Testis (tissue), 3 donors: ENCODE measurements around the gene PDGFD. TPM values are rescaled to one million over a fixed set of nuclear protein-coding genes. Genes with fewer than 3 reads are reported as not detected.

Experiments used
- DNase-seq: peaks from one replicate; pipeline ENCODE4 v3.0.0-alpha.2; 2019
- H3K27ac ChIP-seq, 2 donors: fragments of 200-600 bp; sonication (generic); one replicate each; pipeline ENCODE4 v1.5.1; 2019
- H3K27me3 ChIP-seq: fragments of 200-600 bp; sonication (generic); one replicate; pipeline ENCODE4 v1.5.1; 2019
- H3K36me3 ChIP-seq: fragments of 200-600 bp; sonication (generic); one replicate; pipeline ENCODE4 v1.5.1; 2017; ENCODE audit warnings: low read depth; ENCODE audit errors: missing control alignments
- H3K4me1 ChIP-seq: fragments of 200-600 bp; sonication (generic); one replicate; pipeline ENCODE4 v1.5.1; 2019
- H3K4me3 ChIP-seq, 2 donors: fragments of 200-600 bp; sonication (generic); one replicate each; pipeline ENCODE4 v1.5.1; 2017 to 2019
- H3K9me3 ChIP-seq: fragments of 200-600 bp; sonication (generic); one replicate; pipeline ENCODE4 v1.5.1; 2017
- CTCF ChIP-seq, 3 experiments: fragments of 450-650 bp in 2 of 3; fragments of 200-600 bp in 1 of 3; sonication (generic) in 1 of 3; IDR thresholded peaks; one replicate each; pipeline ENCODE4 v1.5.1; 2016 to 2019; ENCODE audit warnings: antibody characterized with exemption in 3 of 3, mild to moderate bottlenecking in 2 of 3, moderate library complexity in 1 of 3
- POLR2A ChIP-seq: fragments of 450-650 bp; IDR thresholded peaks from one replicate; pipeline ENCODE4 v1.6.1; 2017; ENCODE audit warnings: antibody characterized with exemption, mild to moderate bottlenecking, moderate library complexity
- WGBS, 2 donors: methylation state at CpG; one replicate each; pipeline ENCODE4 v1.1.5; 2018; 5-methylcytosine and 5-hydroxymethylcytosine counted together
- intact Hi-C: fragments of 100-400 bp; cut with DNase I; formaldehyde crosslinking; loops from one replicate; pipeline ENCODE4 v1.15.1; 2023; ENCODE audit warnings: low total_unique reads
- polyA plus RNA-seq: library from polyadenylated mRNA; stranded (reverse); fragments of 350-450 nt; fragmentation: Illumina TruSeq; extraction: RNeasy Lipid Tissue Mini Kit (QIAGEN cat#74804); gene quantifications from one replicate; pipeline ENCODE4 v1.2.3, GENCODE V29; 2014; ENCODE audit warnings: low read depth, low replicate concordance; ENCODE audit not compliant: insufficient read depth
- total RNA-seq, 2 donors: library from RNA; depleted of rRNA; stranded (reverse); fragments of >200 nt; gene quantifications; one replicate each; pipeline ENCODE4 v1.2.3, GENCODE V29; 2016

Gene PDGFD
- total and polyA plus RNA-seq, 3 donors from 2014 or later = 6.0 to 8.1 (median 8.0) TPM

GRCh38 chr11:103928040-103928801 lies 235.7 kb downstream of the PDGFD start:
- H3K36me3 ChIP-seq = no peaks in the 10 kb centered on the region
- H3K9me3 ChIP-seq = no peaks in the 10 kb centered on the region
- H3K27me3 ChIP-seq = no peaks in the 10 kb centered on the region
- TF ChIP-seq POLR2A = no peak
- no peak for TF ChIP-seq CTCF (IDR thresholded peaks at IDR 0.05)
- DNase-seq = no peak
- H3K27ac ChIP-seq = no peak overlapping the region
- intact Hi-C loops = no loop called here
- no peak overlapping the region for H3K4me3 ChIP-seq
- WGBS, 2 donors = 79 to 86% methylated on average over 5 of the region's 5 CpGs
- H3K4me1 ChIP-seq = no peaks in the 10 kb centered on the region

- TF ChIP-seq CTCF (IDR thresholded peaks at IDR 0.05) (no peak), POLR2A (no peak)
These were observed 236.4 kb downstream of the PDGFD start for GRCh38 chr11:103927535-103927934.

GRCh38 chr11:103926990-103927389 lies 237.0 kb downstream of the PDGFD start:
- TF ChIP-seq CTCF (IDR thresholded peaks at IDR 0.05) (no peak), POLR2A (no peak)
- Histone ChIP-seq H3K9me3 (no peaks in the 10 kb centered on the region), H3K27ac (no peak overlapping the region), H3K4me1 (no peaks in the 10 kb centered on the region), H3K36me3 (no peaks in the 10 kb centered on the region), H3K4me3 (no peak overlapping the region), H3K27me3 (no peaks in the 10 kb centered on the region)
- intact Hi-C loops = no loop called here
- 90 to 95% methylated on average over 5 of the region's 5 CpGs for WGBS, 2 donors
- DNase-seq = no peak

More at GRCh38 chr11:103927535-103927934, 236.4 kb downstream of the PDGFD start:
- Histone ChIP-seq H3K9me3 (no peaks in the 10 kb centered on the region), H3K36me3 (no peaks in the 10 kb centered on the region), H3K27me3 (no peaks in the 10 kb centered on the region), H3K27ac (no peak overlapping the region), H3K4me1 (no peaks in the 10 kb centered on the region), H3K4me3 (no peak overlapping the region)
- DNase-seq = no peak
- WGBS, 2 donors = 63 to 71% methylated on average over 2 of the region's 2 CpGs
- intact Hi-C loops = no loop called here

GRCh38 chr11:103924166-103925013 lies 239.6 kb downstream of the PDGFD start:
- Histone ChIP-seq H3K27me3 (no peaks in the 10 kb centered on the region), H3K4me1 (no peaks in the 10 kb centered on the region), H3K4me3 (no peak overlapping the region), H3K36me3 (no peaks in the 10 kb centered on the region), H3K27ac (no peak overlapping the region), H3K9me3 (no peaks in the 10 kb centered on the region)
- no peak for TF ChIP-seq CTCF (IDR thresholded peaks at IDR 0.05)
- no peak for TF ChIP-seq POLR2A
- intact Hi-C loops = no loop called here
- WGBS, 2 donors = 92 to 93% methylated on average over 5 of the region's 5 CpGs
- no peak for DNase-seq
